NT2/D1 (cell line): ENCODE measurements around the gene TTC5.

Experiments
- DNase-seq: peaks from one replicate; pipeline ENCODE4 v3.0.0-alpha.2; 2011; ENCODE audit warnings: low read depth, low spot score
- H3K27me3 ChIP-seq: 2 replicates; pipeline ENCODE4 v1.6.0; 2011; ENCODE audit warnings: mild to moderate bottlenecking; ENCODE audit not compliant: insufficient read length, insufficient read depth
- H3K36me3 ChIP-seq: 2 replicates; pipeline ENCODE4 v1.6.1; 2011; ENCODE audit warnings: mild to moderate bottlenecking, low read length, mixed read lengths; ENCODE audit not compliant: insufficient read depth, insufficient read length
- H3K4me1 ChIP-seq: 2 replicates; pipeline ENCODE4 v1.5.1; 2011; ENCODE audit not compliant: insufficient read depth, insufficient read length
- H3K4me3 ChIP-seq: 2 replicates; pipeline ENCODE4 v1.5.1; 2011; ENCODE audit warnings: low read depth; ENCODE audit not compliant: insufficient read length
- H3K9ac ChIP-seq: 2 replicates; pipeline ENCODE4 v1.6.0; 2011; ENCODE audit warnings: low read depth; ENCODE audit not compliant: insufficient read length
- H3K9me3 ChIP-seq: 2 replicates; pipeline ENCODE4 v1.5.1; 2011; ENCODE audit warnings: mild to moderate bottlenecking, low read length; ENCODE audit not compliant: insufficient read depth
- SUZ12 ChIP-seq: IDR thresholded peaks from 2 replicates; pipeline ENCODE4 v1.6.1; 2011; ENCODE audit not compliant: insufficient read length, insufficient read depth; ENCODE audit errors: extremely low read depth
- YY1 ChIP-seq: IDR thresholded peaks from 2 replicates; pipeline ENCODE4 v1.6.1; 2011; ENCODE audit not compliant: insufficient read length, insufficient read depth
- ZNF274 ChIP-seq: IDR thresholded peaks from 2 replicates; pipeline ENCODE4 v1.6.1; 2011; ENCODE audit warnings: mild to moderate bottlenecking, low read depth, low read length

The TTC5 gene

DNA sequence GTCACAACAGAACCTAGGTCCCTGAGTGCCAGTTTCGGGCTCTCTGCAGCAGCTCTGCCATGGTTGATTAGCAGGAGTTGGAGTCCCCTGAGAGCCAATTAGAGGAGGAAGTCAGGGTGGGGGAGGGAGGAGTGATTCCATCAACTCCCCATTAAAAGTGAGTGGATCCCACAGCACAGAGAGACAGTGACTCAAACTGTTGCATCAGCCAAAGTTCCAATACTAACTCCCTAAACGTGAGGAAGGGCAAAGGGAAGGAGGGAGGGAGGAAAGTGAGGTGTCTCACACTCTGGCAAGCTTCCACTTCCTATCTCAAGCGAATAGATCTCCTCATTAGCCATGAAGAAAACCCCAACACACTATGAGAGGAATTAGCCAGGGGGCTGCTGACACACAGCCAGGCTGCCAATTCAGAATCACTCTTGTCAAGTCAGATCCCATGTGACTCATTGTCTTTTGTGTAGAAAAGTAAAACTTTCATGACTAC lies 43.1 kb downstream of the TTC5 start:
- no peak for TF ChIP-seq YY1
- no peak for TF ChIP-seq SUZ12
- TF ChIP-seq ZNF274: no peak
- no peak overlapping the region for H3K9ac ChIP-seq

DNA sequence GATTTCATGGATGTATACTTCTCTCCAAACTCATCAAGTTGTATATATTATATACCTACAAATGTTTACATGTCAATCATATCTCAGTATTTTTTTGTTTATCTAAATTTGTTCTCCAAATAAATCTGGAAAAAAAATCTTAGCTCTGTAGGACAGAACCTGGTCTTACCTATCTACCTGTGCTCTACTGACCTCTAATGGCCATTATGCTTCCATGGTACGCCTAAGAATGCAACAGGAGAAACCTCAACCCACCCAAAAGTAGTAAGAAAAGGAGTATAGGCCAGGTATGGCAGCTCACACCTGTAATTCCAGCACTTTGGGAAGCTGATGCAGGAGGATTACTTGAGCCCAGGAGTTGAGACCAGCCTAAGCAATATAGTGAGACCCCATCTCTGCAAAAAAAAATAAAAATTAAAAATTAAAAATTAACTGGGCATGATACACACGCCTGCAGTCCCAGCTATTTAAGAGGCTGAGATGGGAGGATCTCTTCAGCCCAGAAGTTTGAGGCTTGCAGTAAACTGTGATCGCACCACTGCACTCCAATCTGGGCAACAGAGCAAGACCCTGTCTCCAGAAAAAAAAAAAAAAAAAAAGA lies 58.0 kb downstream of the TTC5 start:
- no peak overlapping the region for H3K4me3 ChIP-seq
- no peaks in the 10 kb centered on the region for H3K27me3 ChIP-seq
- no peaks in the 10 kb centered on the region for H3K9me3 ChIP-seq
- no peak for TF ChIP-seq SUZ12
- no peak for TF ChIP-seq ZNF274
- no peak for TF ChIP-seq YY1
- no peak overlapping the region for H3K9ac ChIP-seq
- no peaks in the 10 kb centered on the region for H3K4me1 ChIP-seq
- H3K36me3 ChIP-seq: no peaks in the 10 kb centered on the region
- peak; percentile 23 for DNase-seq

More for the DNA sequence above, 43.1 kb downstream of the TTC5 start:
- H3K27me3 ChIP-seq: no peaks in the 10 kb centered on the region
- H3K4me1 ChIP-seq: no peaks in the 10 kb centered on the region
- no peaks in the 10 kb centered on the region for H3K9me3 ChIP-seq
- no peak for DNase-seq
- H3K4me3 ChIP-seq: no peak overlapping the region
- H3K36me3 ChIP-seq: no peaks in the 10 kb centered on the region
